H1 (cell line): ENCODE results near the gene ARMH2. TPM values are rescaled to one million over a fixed set of nuclear protein-coding genes. Genes with fewer than 3 reads are reported as not detected.

Experiments
- ATF2 ChIP-seq: IDR thresholded peaks from 2 replicates; pipeline ENCODE4 v1.6.1; 2012; ENCODE audit warnings: low read length, inconsistent platforms
- POLR2AphosphoS5 ChIP-seq: IDR thresholded peaks from 2 replicates; pipeline ENCODE4 v1.6.1; 2011; ENCODE audit warnings: low read depth, low read length
- ZNF274 ChIP-seq: IDR thresholded peaks from 2 replicates; pipeline ENCODE4 v1.7.0; 2012; ENCODE audit warnings: low read length, borderline replicate concordance; ENCODE audit errors: extremely low read depth
- polyA plus RNA-seq, 7 experiments: library from polyadenylated mRNA; depleted of rRNA in 3 of 7; stranded (reverse) in 5 of 7; unstranded in 2 of 7; fragments of >200 nt in 5 of 7; fragments of 200-250 nt in 2 of 7; gene quantifications; 1 replicate in 5 of 7; 2 replicates in 1 of 7; 4 replicates in 1 of 7; pipeline versions ENCODE4 v1.2.1 to v1.2.3, GENCODE V29; 2011 to 2013; ENCODE audit warnings: missing spikeins in 2 of 7, mixed read lengths in 2 of 7
- total RNA-seq: library from RNA; stranded (reverse); fragmentation: NEBNext Ultra II Directional; extraction: Animal tissue kit (Norgen Biotek cat#: 25700); gene quantifications from 2 replicates; pipeline ENCODE4 v1.2.1, GENCODE V29; 2021
- TF ChIP-seq, protein P1 (sequence below), 3 experiments: IDR thresholded peaks; 1 replicate in 2 of 3; 2 replicates in 1 of 3; pipeline versions ENCODE4 v1.5.1 to v1.6.1; 2011; ENCODE audit warnings: low read length in 3 of 3, mild to moderate bottlenecking in 3 of 3, inconsistent platforms in 2 of 3, low read depth in 1 of 3, moderate library complexity in 1 of 3; ENCODE audit not compliant: insufficient read depth in 1 of 3; ENCODE audit errors: control extremely low read depth in 1 of 3

ARMH2 gene
- total and polyA plus RNA-seq, 2 of the 8 experiments (the other 6 are each of a cell fraction or from before 2014, with no cell fraction given): not detected

DNA sequence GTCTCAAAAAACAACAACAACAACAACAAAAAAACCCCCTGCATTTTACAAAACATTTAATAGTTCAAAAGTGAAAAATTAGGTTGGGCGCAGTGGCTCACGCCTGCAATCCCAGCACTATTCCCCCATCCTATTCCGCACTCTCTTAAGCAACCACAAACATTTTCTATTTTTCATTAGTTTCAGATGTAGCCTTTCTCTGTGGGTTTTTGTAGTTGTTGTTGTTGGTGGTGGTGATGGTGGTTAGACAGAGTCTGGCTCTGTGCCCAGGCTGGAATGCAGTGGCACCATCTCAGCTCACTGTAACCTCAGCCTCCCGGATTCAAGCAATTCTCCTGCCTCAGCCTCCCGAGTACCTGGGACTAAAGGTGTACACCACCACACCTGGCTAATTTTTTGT is 30.4 kb downstream of the ARMH2 start (continued):
- TF ChIP-seq ATF2 (no peak), ZNF274 (no peak), POLR2AphosphoS5 (no peak)
- TF ChIP-seq, protein P1, sequence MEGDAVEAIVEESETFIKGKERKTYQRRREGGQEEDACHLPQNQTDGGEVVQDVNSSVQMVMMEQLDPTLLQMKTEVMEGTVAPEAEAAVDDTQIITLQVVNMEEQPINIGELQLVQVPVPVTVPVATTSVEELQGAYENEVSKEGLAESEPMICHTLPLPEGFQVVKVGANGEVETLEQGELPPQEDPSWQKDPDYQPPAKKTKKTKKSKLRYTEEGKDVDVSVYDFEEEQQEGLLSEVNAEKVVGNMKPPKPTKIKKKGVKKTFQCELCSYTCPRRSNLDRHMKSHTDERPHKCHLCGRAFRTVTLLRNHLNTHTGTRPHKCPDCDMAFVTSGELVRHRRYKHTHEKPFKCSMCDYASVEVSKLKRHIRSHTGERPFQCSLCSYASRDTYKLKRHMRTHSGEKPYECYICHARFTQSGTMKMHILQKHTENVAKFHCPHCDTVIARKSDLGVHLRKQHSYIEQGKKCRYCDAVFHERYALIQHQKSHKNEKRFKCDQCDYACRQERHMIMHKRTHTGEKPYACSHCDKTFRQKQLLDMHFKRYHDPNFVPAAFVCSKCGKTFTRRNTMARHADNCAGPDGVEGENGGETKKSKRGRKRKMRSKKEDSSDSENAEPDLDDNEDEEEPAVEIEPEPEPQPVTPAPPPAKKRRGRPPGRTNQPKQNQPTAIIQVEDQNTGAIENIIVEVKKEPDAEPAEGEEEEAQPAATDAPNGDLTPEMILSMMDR (IDR thresholded peaks at IDR 0.05; ENCODE audit: control extremely low read depth in 1 of 3, insufficient read depth in 1 of 3, low read depth in 1 of 3, low read length in 3 of 3): no peak
- TF ChIP-seq, all 59 proteins: peak for 0
